SJCRH30 (cell line): ENCODE data around the gene CLCN3. TPM values are rescaled to one million over a fixed set of nuclear protein-coding genes. Genes with fewer than 3 reads are reported as not detected.

ENCODE experiments used
- DNase-seq, 2 experiments: peaks; one replicate each; pipeline ENCODE4 v3.0.0-alpha.2; 2015 to 2020
- H3K27ac ChIP-seq: fragments of 250-450 bp; sonication (Bioruptor Pico); 2 replicates; pipeline ENCODE4 v1.5.1; 2020; ENCODE audit warnings: mild to moderate bottlenecking, moderate library complexity
- H3K27me3 ChIP-seq: fragments of 250-450 bp; sonication (Bioruptor Pico); 2 replicates; pipeline ENCODE4 v1.5.1; 2020; ENCODE audit warnings: mild to moderate bottlenecking, moderate library complexity
- H3K36me3 ChIP-seq: fragments of 250-450 bp; sonication (Bioruptor Pico); 2 replicates; pipeline ENCODE4 v1.5.1; 2020; ENCODE audit warnings: mild to moderate bottlenecking, moderate library complexity
- H3K4me1 ChIP-seq: fragments of 250-450 bp; sonication (Bioruptor Pico); 2 replicates; pipeline ENCODE4 v1.5.1; 2020; ENCODE audit warnings: mild to moderate bottlenecking, moderate library complexity
- H3K4me3 ChIP-seq: fragments of 250-450 bp; sonication (Bioruptor Pico); 2 replicates; pipeline ENCODE4 v1.5.1; 2020; ENCODE audit warnings: mild to moderate bottlenecking, moderate library complexity
- H3K9me3 ChIP-seq: fragments of 250-450 bp; sonication (Bioruptor Pico); replicated peaks from 2 replicates; pipeline ENCODE4 v1.5.1; 2020; ENCODE audit warnings: mild to moderate bottlenecking, moderate library complexity
- total RNA-seq: library from RNA; depleted of rRNA; stranded (reverse); fragments of >200 nt; shearing (Covaris generic); gene quantifications from 2 replicates; pipeline ENCODE4 v1.2.3, GENCODE V29; 2014

The CLCN3 gene
- total RNA-seq, 1 experiment from 2014 or later, result 27.1 TPM

- no peak for DNase-seq
Measured at GRCh38 chr4:169626331-169627282, 6.2 kb downstream of the CLCN3 start.

GRCh38 chr4:169627307-169627706 is 6.9 kb downstream of the CLCN3 start:
- H3K27ac ChIP-seq, result no peak overlapping the region
- no peaks in the 10 kb centered on the region for H3K9me3 ChIP-seq
- H3K36me3 ChIP-seq, result no peaks in the 10 kb centered on the region
- no peak overlapping the region for H3K4me3 ChIP-seq
- no peaks in the 10 kb centered on the region for H3K27me3 ChIP-seq
- DNase-seq, result no peak
- no peaks in the 10 kb centered on the region for H3K4me1 ChIP-seq

More at GRCh38 chr4:169626331-169627282, 6.2 kb downstream of the CLCN3 start:
- Histone ChIP-seq H3K4me3 (no peak overlapping the region), H3K4me1 (no peaks in the 10 kb centered on the region), H3K27me3 (no peaks in the 10 kb centered on the region), H3K36me3 (no peaks in the 10 kb centered on the region), H3K27ac (no peak overlapping the region), H3K9me3 (no peaks in the 10 kb centered on the region)

GRCh38 chr4:169628579-169628978 is 8.2 kb downstream of the CLCN3 start:
- H3K4me3 ChIP-seq, result no peak overlapping the region
- H3K4me1 ChIP-seq, result no peaks in the 10 kb centered on the region
- H3K9me3 ChIP-seq, result no peaks in the 10 kb centered on the region
- H3K27me3 ChIP-seq, result no peaks in the 10 kb centered on the region
- no peak overlapping the region for H3K27ac ChIP-seq
- no peaks in the 10 kb centered on the region for H3K36me3 ChIP-seq
- no peak for DNase-seq

GRCh38 chr4:169630069-169630468 is 9.7 kb downstream of the CLCN3 start:
- no peak overlapping the region for H3K4me3 ChIP-seq
- H3K4me1 ChIP-seq, result no peaks in the 10 kb centered on the region
- no peaks in the 10 kb centered on the region for H3K27me3 ChIP-seq
- no peaks in the 10 kb centered on the region for H3K9me3 ChIP-seq
- H3K27ac ChIP-seq, result no peak overlapping the region
- no peaks in the 10 kb centered on the region for H3K36me3 ChIP-seq
- DNase-seq, result no peak

- H3K27me3 ChIP-seq, result no peaks in the 10 kb centered on the region
- H3K9me3 ChIP-seq, result no peaks in the 10 kb centered on the region
- no peak for DNase-seq
- no peak overlapping the region for H3K27ac ChIP-seq
- H3K4me1 ChIP-seq, result no peaks in the 10 kb centered on the region
- H3K4me3 ChIP-seq, result no peak overlapping the region
- H3K36me3 ChIP-seq, result no peaks in the 10 kb centered on the region
Measured at GRCh38 chr4:169632896-169633295, 12.5 kb downstream of the CLCN3 start.

GRCh38 chr4:169634975-169635374 is 14.6 kb downstream of the CLCN3 start:
- no peaks in the 10 kb centered on the region for H3K4me1 ChIP-seq

GRCh38 chr4:169640261-169640870 is 20.0 kb downstream of the CLCN3 start:
- Histone ChIP-seq H3K27me3 (no peaks in the 10 kb centered on the region), H3K27ac (no peak overlapping the region), H3K4me1 (no peaks in the 10 kb centered on the region), H3K4me3 (no peak overlapping the region), H3K36me3 (no peaks in the 10 kb centered on the region; the same call in 1 of the 2 replicates), H3K9me3 (no peaks in the 10 kb centered on the region)
- DNase-seq, result no peak

More at GRCh38 chr4:169634975-169635374, 14.6 kb downstream of the CLCN3 start:
- no peak for DNase-seq
- no peaks in the 10 kb centered on the region for H3K27me3 ChIP-seq
- H3K27ac ChIP-seq, result no peak overlapping the region
- no peaks in the 10 kb centered on the region for H3K9me3 ChIP-seq
- no peaks in the 10 kb centered on the region for H3K36me3 ChIP-seq
- no peak overlapping the region for H3K4me3 ChIP-seq

- Histone ChIP-seq H3K36me3 (no peaks in the 10 kb centered on the region; the same call in 1 of the 2 replicates), H3K27me3 (no peaks in the 10 kb centered on the region), H3K4me3 (no peak overlapping the region), H3K27ac (no peak overlapping the region), H3K4me1 (no peaks in the 10 kb centered on the region), H3K9me3 (no peaks in the 10 kb centered on the region)
- no peak for DNase-seq
Measured at GRCh38 chr4:169644802-169645201, 24.4 kb downstream of the CLCN3 start.

- DNase-seq, result no peak
- Histone ChIP-seq H3K9me3 (no peaks in the 10 kb centered on the region), H3K4me1 (no peaks in the 10 kb centered on the region), H3K36me3 (no peaks in the 10 kb centered on the region; the same call in 1 of the 2 replicates), H3K27ac (no peak overlapping the region), H3K27me3 (no peaks in the 10 kb centered on the region), H3K4me3 (no peak overlapping the region)
Measured at GRCh38 chr4:169645627-169646026, 25.2 kb downstream of the CLCN3 start.

- no peaks in the 10 kb centered on the region for H3K27me3 ChIP-seq
- no peaks in the 10 kb centered on the region for H3K9me3 ChIP-seq
- DNase-seq, result no peak
- no peak overlapping the region for H3K27ac ChIP-seq
- H3K4me3 ChIP-seq, result no peak overlapping the region
- no peaks in the 10 kb centered on the region for H3K4me1 ChIP-seq
- no peaks in the 10 kb centered on the region; the same call in 1 of the 2 replicates for H3K36me3 ChIP-seq
Measured at GRCh38 chr4:169649545-169650226, 29.3 kb downstream of the CLCN3 start.

- DNase-seq, result no peak
- no peaks in the 10 kb centered on the region for H3K27me3 ChIP-seq
- no peak overlapping the region for H3K4me3 ChIP-seq
- H3K9me3 ChIP-seq, result no peaks in the 10 kb centered on the region
- H3K27ac ChIP-seq, result no peak overlapping the region
- H3K4me1 ChIP-seq, result no peaks in the 10 kb centered on the region
- H3K36me3 ChIP-seq, result no peaks in the 10 kb centered on the region
Measured at GRCh38 chr4:169650227-169650936, 30.0 kb downstream of the CLCN3 start.

GRCh38 chr4:169652535-169652934 is 32.2 kb downstream of the CLCN3 start:
- no peaks in the 10 kb centered on the region for H3K4me1 ChIP-seq
- H3K9me3 ChIP-seq, result no peaks in the 10 kb centered on the region
- no peak overlapping the region for H3K4me3 ChIP-seq
- no peaks in the 10 kb centered on the region for H3K36me3 ChIP-seq
- no peak for DNase-seq
- H3K27ac ChIP-seq, result no peak overlapping the region
- no peaks in the 10 kb centered on the region for H3K27me3 ChIP-seq

- H3K9me3 ChIP-seq, result no peaks in the 10 kb centered on the region
Measured at GRCh38 chr4:169655401-169655800, 35.0 kb downstream of the CLCN3 start.

GRCh38 chr4:169657470-169658107 is 37.2 kb downstream of the CLCN3 start:
- Histone ChIP-seq H3K4me3 (no peak overlapping the region), H3K36me3 (no peaks in the 10 kb centered on the region), H3K27ac (no peak overlapping the region), H3K4me1 (0 out of 2 replicates have a peak, but pooled peaks cover 9% of the 10 kb centered on the region), H3K27me3 (no peaks in the 10 kb centered on the region), H3K9me3 (no peaks in the 10 kb centered on the region)
- DNase-seq, result no peak

More at GRCh38 chr4:169655401-169655800, 35.0 kb downstream of the CLCN3 start:
- no peaks in the 10 kb centered on the region for H3K27me3 ChIP-seq
- H3K27ac ChIP-seq, result no peak overlapping the region
- no peaks in the 10 kb centered on the region for H3K36me3 ChIP-seq
- no peaks in the 10 kb centered on the region for H3K4me1 ChIP-seq
- H3K4me3 ChIP-seq, result no peak overlapping the region
- DNase-seq, result no peak
